ENCODE measurements around the gene ACSL3.

- TF ChIP-seq EZH2 (IDR thresholded peaks at IDR 0.05; ENCODE audit: insufficient read depth, low read length), result no peak
- TF ChIP-seq CTCF (IDR thresholded peaks at IDR 0.05; ENCODE audit: insufficient read depth, low read depth, low read length), result no peak
These were observed 41.0 kb upstream of the ACSL3 start for GRCh38 chr2:222819722-222820333.

All from astrocyte (in vitro differentiated cells and primary cell).